ENCODE measurements around the gene DNASE2B.
A peak's percentile ranks its signal among the peaks of the same experiment; 100 is the strongest.
"Not testable (repeated sequence)": the region's sequence is repeated elsewhere in the genome, so short reads cannot be mapped to it uniquely, and the experiment has no call there.

DNASE2B gene

DNA sequence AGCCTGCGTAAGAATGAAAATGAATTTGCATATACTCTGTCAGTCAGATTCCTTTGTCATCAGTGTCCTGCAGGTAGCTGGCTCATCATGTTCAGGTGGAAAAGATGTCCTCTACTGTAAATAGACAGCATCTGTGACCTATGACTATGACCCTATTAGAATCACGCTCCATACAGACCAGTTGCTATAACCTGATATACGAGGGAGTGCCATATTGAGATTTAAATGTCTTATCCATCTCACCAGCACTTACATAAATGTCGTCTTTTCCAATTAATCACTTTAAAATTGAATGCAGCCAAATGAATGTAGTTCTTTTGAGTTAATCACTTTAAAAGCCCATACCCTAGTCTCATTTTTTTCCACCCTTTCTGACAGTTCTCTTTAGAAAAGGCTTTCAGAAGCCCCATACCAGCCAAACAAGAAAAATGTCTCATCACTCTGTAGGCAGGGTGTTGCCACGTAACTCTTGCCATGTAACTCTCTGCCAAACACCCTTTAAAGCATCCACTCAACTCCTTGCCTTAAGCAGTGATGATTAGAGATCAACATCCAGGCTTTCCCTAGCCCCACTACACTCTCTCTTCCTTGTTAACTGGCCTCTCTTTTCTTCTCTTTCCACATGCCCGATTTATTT, 26.3 kb downstream of the DNASE2B start:
- no peak for DNase-seq

- DNase-seq = no peak
These were observed 27.0 kb downstream of the DNASE2B start for GRCh38 chr1:84425150-84425896.

GRCh38 chr1:84426376-84426775, 28.1 kb downstream of the DNASE2B start:
- DNase-seq = no peak

- DNase-seq = no peak
These were observed 29.2 kb downstream of the DNASE2B start for GRCh38 chr1:84427250-84428188.

GRCh38 chr1:84428235-84428634, 30.0 kb downstream of the DNASE2B start:
- DNase-seq = no peak

GRCh38 chr1:84429231-84429630, 30.9 kb downstream of the DNASE2B start:
- DNase-seq = no peak

GRCh38 chr1:84430546-84430945, 32.3 kb downstream of the DNASE2B start:
- no peak for DNase-seq

DNA sequence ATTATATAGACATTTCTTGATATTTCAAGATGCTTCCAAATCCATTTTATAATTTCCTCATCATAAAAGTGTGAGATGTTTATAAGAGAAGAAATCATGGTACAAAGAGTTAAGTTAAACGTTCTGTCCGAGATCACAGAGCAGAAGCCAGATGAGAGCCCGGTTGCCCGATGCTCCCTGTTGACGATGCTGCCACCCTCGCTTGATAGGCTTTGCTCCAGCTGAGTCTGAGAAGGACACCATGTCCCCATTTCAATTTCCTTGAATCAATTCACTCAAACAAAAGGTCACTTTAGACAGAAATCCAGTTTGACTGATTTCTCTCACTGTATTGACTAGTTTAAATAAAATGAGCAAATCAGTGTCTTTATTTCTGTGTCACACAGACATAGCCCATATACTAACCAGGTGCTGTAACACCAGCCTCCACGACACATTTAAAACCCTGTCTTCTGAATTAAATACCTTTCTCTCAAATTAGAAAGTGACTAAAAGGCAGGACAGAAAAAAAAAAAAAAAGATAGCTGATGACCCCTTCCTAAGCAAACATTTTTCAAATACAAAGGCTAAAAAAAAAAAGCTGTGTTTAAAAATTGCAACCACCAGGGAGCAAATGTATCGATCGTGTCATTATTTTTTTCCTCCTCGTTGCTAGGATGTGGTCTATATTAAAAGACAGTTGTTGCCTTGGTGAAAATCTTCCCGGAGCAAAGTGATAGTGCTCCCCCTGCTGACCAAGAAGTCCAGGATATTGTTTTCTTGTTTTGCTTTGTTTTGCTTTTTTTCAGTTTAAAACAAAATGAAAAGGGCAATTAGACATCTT, 35.2 kb downstream of the DNASE2B start:
- DNase-seq = peak; percentile 33

GRCh38 chr1:84434081-84434769, 35.9 kb downstream of the DNASE2B start:
- DNase-seq = no peak

- DNase-seq = no peak
These were observed 36.7 kb downstream of the DNASE2B start for GRCh38 chr1:84434801-84435549.

DNA sequence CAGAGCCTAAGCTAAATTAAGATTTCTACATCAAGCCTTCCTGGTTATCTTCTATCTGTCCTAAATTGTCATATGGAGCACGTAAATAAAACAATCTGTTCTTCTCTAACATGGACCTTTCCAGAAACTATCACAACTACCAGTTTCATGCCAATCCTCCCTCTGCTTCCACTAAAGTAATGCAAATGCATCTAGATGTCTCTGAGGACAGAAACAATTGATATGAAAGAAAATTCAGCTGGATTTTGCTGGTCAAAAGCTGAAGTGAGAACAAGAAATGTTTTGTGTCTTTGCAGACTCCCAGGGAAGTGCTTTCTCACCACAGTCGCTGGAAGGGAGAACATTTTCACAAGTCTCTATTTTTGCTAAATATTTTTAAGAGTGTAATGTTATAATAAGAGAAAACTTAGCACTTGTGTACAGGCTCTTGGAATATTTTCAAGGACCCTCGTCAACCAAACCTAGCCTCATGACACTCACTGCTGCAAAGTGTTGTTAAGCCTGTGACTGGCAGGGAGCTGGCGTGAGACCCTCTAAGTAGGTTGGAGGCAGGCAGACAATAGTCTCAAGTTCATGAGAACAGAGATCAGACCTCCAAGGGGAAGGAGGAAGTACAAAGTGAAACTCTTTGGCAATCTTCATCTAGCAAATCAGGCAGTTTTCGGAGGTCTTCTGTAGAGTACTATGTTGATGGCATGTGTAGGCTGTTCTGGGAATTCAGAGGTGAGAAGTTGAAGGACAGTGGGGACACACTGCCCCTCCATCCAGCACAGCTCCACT, 38.8 kb downstream of the DNASE2B start:
- peak; percentile 4 for DNase-seq

DNA sequence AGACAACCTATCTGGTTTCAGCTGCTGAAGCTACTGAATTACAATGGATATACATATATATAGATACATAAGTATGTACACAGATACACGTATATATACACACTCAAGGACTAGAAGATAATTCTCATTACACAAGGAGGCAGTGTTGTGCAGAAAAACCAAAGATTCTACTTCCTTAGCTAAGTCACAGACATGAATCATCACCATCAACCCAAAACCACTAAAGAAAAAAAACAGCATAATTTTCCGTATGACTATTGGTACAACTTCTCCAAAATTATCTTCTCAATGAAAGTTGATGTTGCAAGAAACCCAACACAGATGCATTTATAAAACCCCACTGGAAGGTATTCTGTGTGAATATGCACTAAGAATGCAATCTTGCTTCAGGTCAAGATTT, 44.0 kb downstream of the DNASE2B start:
- peak; percentile 24 for DNase-seq

DNA sequence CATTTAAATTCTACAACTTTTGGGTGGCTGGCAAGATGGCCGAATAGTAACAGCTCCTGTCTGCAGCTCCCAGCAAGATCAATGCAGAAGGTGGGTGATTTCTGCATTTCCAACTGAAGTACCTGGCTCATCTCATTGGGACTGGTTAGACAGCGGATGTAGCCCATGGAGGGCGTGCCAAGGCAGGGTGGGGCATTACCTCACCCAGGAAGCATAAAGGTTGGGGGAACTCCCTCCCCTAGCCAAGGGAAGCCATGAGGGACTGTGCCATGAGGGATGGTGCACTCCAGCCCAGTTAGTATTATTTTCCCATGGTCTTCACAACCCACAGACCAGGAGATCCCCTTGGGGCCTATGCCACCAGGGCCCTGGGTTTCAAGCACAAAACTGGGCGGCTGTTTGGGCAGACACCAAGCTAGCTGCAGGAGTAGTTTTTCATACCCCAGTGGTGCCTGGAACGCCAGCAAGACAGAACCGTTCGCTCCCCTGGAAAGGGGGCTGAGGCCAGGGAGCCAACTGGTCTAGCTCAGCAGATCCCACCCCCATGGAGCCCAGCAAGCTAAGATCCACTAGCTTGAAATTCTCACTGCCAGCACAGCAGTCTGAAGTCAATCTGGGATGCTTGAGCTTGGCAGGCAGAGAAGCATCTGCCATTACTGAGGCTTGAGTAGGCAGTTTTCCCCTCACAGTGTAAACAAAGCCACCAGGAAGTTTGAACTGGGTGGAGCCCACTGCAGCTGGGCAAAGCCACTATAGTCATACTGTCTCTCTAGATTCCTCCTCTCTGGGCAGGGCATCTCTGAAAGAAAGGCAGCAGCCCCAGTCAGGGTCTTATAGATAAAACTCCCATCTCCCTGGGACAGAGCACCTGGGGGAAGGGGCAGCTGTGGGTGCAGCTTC, 44.7 kb downstream of the DNASE2B start:
- DNase-seq = not testable (repeated sequence)

DNA sequence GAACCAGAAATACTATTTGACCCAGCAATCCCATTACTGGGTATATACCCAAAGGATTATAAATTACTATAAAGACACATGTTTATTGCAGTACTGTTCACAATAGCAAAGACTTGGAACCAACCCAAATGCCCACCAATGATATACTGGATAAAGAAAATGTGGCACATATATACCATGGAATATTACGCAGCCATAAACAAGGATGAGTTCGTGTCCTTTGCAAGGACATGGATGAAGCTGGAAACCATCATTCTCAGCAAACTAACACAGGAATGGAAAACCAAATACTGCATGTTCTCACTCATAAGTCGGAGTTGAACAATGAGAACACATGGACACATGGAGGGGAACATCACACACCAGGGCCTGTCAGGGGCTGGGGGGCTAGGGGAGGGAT, 50.4 kb downstream of the DNASE2B start:
- not testable (repeated sequence) for DNase-seq

DNA sequence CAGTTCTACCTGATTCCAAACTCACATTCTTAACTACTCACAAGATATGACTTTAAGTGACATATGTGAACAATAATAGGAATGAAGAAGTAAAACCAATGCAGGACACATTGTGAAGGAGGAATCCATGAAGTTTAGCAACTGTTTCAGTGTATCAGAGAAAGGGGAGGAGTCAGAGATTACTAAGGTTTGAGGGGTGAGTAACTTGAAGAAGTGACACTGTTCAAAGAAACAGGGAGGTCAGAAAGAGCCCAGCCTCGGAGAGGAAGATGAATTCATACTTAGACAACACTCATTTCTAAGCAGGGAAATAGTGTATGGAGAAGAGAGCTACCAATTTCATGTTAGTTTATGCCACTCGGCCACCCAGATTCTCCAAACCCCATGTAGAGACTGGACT, 52.6 kb downstream of the DNASE2B start:
- no peak for DNase-seq

GRCh38 chr1:84452436-84452835, 54.2 kb downstream of the DNASE2B start:
- no peak for DNase-seq

DNA sequence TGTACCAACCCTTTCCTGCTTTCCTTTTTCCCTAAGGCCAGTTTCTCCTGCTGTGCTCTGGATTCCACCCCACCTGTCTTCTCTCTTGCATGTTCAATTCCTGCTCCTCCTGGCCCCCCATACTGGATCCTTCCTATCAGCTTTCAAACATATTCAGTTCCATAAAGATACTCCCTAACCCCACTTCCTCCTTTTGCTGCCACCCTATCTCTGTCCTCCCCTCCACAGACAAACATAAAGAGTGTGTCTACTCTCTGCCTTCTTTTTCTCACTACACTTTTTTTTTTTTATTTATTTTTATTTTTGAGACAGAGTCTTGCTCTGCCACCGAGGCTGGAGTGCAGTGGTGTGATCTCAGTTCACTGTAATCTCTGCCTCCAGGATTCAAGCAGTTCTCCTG, 63.8 kb downstream of the DNASE2B start:
- no peak for DNase-seq
